Spleen (tissue), 11 donors: ENCODE measurements around the gene CDKN1A. TPM values are rescaled to one million over a fixed set of nuclear protein-coding genes. Genes with fewer than 3 reads are reported as not detected.

ENCODE experiments used
- DNase-seq: peaks from one replicate; pipeline ENCODE4 v3.0.0-alpha.2; 2020
- H3K27ac ChIP-seq, 8 donors: fragments of 200-600 bp; sonication (generic) in 7 of 8; 1 replicate in 4 of 8; 2 replicates in 4 of 8; pipeline versions ENCODE4 v1.5.0 to v1.8.0; 2016 to 2021; ENCODE audit warnings: inconsistent platforms in 4 of 8, mild to moderate bottlenecking in 4 of 8, moderate library complexity in 1 of 8
- H3K27me3 ChIP-seq, 7 donors: fragments of 200-600 bp; sonication (generic) in 6 of 7; replicated peaks in 1 of 7; 1 replicate in 4 of 7; 2 replicates in 3 of 7; pipeline versions ENCODE4 v1.5.0 to v1.8.0; 2016 to 2021; ENCODE audit warnings: inconsistent platforms in 3 of 7, mild to moderate bottlenecking in 1 of 7
- H3K36me3 ChIP-seq, 6 donors: fragments of 200-600 bp; sonication (generic) in 5 of 6; 1 replicate in 4 of 6; 2 replicates in 2 of 6; pipeline versions ENCODE4 v1.5.0 to v1.8.0; 2016 to 2021; ENCODE audit warnings: inconsistent platforms in 2 of 6
- H3K4me1 ChIP-seq, 6 donors: fragments of 200-600 bp; sonication (generic) in 5 of 6; 1 replicate in 3 of 6; 2 replicates in 3 of 6; pipeline versions ENCODE4 v1.5.0 to v1.8.0; 2016 to 2021; ENCODE audit warnings: inconsistent platforms in 3 of 6
- H3K4me3 ChIP-seq, 8 donors: fragments of 200-600 bp; sonication (generic) in 7 of 8; 1 replicate in 4 of 8; 2 replicates in 4 of 8; pipeline versions ENCODE4 v1.5.0 to v1.8.0; 2016 to 2021; ENCODE audit warnings: inconsistent platforms in 4 of 8, mild to moderate bottlenecking in 4 of 8, moderate library complexity in 2 of 8
- H3K9me3 ChIP-seq, 8 donors: fragments of 200-600 bp; sonication (generic) in 7 of 8; 1 replicate in 4 of 8; 2 replicates in 4 of 8; pipeline versions ENCODE4 v1.5.0 to v1.8.0; 2016 to 2021; ENCODE audit warnings: inconsistent platforms in 4 of 8
- POLR2A ChIP-seq, 3 donors: fragments of 450-650 bp; IDR thresholded peaks; one replicate each; pipeline ENCODE4 v1.5.1; 2017; ENCODE audit warnings: antibody characterized with exemption in 3 of 3, mild to moderate bottlenecking in 1 of 3
- POLR2AphosphoS5 ChIP-seq, 3 donors: sonication (generic); formaldehyde crosslinking; IDR thresholded peaks; one replicate each; pipeline ENCODE4 v1.5.1; 2017; ENCODE audit warnings: antibody characterized with exemption in 3 of 3
- WGBS, 5 donors: extraction: QIAGEN DNeasy Blood & Tissue Kit in 3 of 5; methylation state at CpG; one replicate each; pipeline versions ENCODE4 v1.1.5 to v1.1.7; 2013 to 2018; 5-methylcytosine and 5-hydroxymethylcytosine counted together
- intact Hi-C: fragments of 100-400 bp; cut with DNase I; formaldehyde crosslinking; loops from one replicate; pipeline ENCODE4 v1.15.0; 2023; ENCODE audit warnings: low total_unique reads
- polyA plus RNA-seq, 3 donors: library from polyadenylated mRNA; stranded (reverse); fragments of 200-250 nt; gene quantifications; one replicate each; pipeline ENCODE4 v1.2.1, GENCODE V29; 2013
- total RNA-seq, 7 donors: library from RNA; depleted of rRNA in 3 of 7; stranded (reverse); fragments of >200 nt in 3 of 7; fragmentation: NEBNext Ultra II Directional in 4 of 7; extraction: Animal tissue kit (Norgen Biotek cat#: 25700) in 4 of 7; gene quantifications; one replicate each; pipeline versions ENCODE4 v1.1.0 to v1.2.1, GENCODE V29; 2016 to 2021
- TF ChIP-seq, protein P1 (sequence below), 11 experiments: fragments of 200-600 bp in 7 of 11; fragments of 450-650 bp in 4 of 11; sonication (generic) in 4 of 11; IDR thresholded peaks in 8 of 11; conservative IDR thresholded peaks in 3 of 11; 1 replicate in 7 of 11; 2 replicates in 4 of 11; pipeline versions ENCODE4 v1.4.0 to v1.8.0; 2016 to 2021; ENCODE audit warnings: antibody characterized with exemption in 11 of 11, inconsistent platforms in 4 of 11, mild to moderate bottlenecking in 1 of 11
- donor health status: healthy with polysubstance abuse.
- donor health status: DM: no; HTN: no; CAD: no; lungs with moderate emphysema.
- donor health status: DM: no; HTN: no; CAD: no.
- donor health status: Bipolar disorder and iron deficiency.
- donor health status: healthy.
- donor health status: DM: no; HTN: no; CAD: no.
- donor health status: DM: yes; HTN: yes; CAD: no.

Gene CDKN1A
- total and polyA plus RNA-seq, 10 donors = 10.7 to 58.5 (median 28.1) TPM

DNA sequence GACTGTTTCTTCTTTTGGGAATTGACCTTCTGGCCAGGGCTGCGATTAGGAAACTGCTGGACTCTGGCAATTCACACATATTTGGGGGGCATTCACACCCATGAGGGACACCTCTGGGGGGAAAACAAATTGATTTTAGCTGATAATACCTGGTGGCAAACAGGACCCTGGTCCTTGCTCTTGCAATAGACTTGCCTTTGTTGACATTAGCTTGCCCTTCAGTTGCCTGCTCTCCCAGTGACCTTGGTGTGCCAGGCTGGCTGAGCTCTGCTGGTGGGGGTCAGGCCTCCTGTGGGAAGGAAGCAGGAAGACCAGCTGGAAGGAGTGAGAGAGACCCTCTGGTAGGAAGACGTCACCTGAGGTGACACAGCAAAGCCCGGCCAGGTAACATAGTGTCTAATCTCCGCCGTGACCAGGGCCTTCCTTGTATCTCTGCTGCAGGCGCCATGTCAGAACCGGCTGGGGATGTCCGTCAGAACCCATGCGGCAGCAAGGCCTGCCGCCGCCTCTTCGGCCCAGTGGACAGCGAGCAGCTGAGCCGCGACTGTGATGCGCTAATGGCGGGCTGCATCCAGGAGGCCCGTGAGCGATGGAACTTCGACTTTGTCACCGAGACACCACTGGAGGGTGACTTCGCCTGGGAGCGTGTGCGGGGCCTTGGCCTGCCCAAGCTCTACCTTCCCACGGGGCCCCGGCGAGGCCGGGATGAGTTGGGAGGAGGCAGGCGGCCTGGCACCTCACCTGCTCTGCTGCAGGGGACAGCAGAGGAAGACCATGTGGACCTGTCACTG is 5.3 kb downstream of the CDKN1A start:
- no peaks in the 10 kb centered on the region for H3K9me3 ChIP-seq
- TF ChIP-seq POLR2A (IDR thresholded peaks at IDR 0.05) = no peak
- TF ChIP-seq, protein P1, sequence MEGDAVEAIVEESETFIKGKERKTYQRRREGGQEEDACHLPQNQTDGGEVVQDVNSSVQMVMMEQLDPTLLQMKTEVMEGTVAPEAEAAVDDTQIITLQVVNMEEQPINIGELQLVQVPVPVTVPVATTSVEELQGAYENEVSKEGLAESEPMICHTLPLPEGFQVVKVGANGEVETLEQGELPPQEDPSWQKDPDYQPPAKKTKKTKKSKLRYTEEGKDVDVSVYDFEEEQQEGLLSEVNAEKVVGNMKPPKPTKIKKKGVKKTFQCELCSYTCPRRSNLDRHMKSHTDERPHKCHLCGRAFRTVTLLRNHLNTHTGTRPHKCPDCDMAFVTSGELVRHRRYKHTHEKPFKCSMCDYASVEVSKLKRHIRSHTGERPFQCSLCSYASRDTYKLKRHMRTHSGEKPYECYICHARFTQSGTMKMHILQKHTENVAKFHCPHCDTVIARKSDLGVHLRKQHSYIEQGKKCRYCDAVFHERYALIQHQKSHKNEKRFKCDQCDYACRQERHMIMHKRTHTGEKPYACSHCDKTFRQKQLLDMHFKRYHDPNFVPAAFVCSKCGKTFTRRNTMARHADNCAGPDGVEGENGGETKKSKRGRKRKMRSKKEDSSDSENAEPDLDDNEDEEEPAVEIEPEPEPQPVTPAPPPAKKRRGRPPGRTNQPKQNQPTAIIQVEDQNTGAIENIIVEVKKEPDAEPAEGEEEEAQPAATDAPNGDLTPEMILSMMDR (IDR thresholded peaks at IDR 0.05 in 8 of 11, conservative IDR thresholded peaks at IDR 0.05 in 3 of 11) = no peak
- peak in 2 of 3 donors; percentile 43 to 59 for TF ChIP-seq POLR2AphosphoS5 (IDR thresholded peaks at IDR 0.05)
- peak overlapping the region in 4 of 8 donors; percentile 55 to 77 (median 62) for H3K27ac ChIP-seq
- H3K4me1 ChIP-seq = peaks cover 28 to 80% (median 70%) of the 10 kb centered on the region in 6 donors
- intact Hi-C loops = loop anchor here (2.0 kb wide), 1 partner anchor 61 kb away; no protein-coding TSS in a partner anchor
- no peak for DNase-seq
- no peak overlapping the region for H3K4me3 ChIP-seq
- WGBS, 5 donors = 91 to 97% (median 95%) methylated on average over 10 to 29 of the region's 29 CpGs
- peaks cover 0 to 12% (median 0%) of the 10 kb centered on the region in 7 donors for H3K27me3 ChIP-seq
- peaks cover 0 to 55% (median 16%) of the 10 kb centered on the region in 6 donors for H3K36me3 ChIP-seq

DNA sequence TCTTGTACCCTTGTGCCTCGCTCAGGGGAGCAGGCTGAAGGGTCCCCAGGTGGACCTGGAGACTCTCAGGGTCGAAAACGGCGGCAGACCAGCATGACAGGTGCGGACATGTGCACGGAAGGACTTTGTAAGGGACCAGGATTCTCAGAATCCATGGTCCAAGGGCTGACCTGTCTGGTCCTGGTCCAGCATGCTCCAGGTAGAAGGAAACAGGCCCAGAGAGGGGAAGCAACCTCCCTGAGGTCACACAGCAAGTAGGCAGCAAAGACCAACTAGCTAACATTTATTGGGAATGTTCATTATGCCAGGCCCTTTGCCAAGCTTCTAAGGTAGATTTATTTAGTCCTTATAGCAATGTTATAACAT is 5.9 kb downstream of the CDKN1A start:
- intact Hi-C loops = no loop called here
- Histone ChIP-seq H3K27me3 (peaks cover 0 to 7% (median 0%) of the 10 kb centered on the region in 7 donors), H3K4me1 (peaks cover 28 to 74% (median 64%) of the 10 kb centered on the region in 6 donors), H3K27ac (peak overlapping the region in 1 of 8 donors; percentile 77), H3K4me3 (no peak overlapping the region), H3K9me3 (no peaks in the 10 kb centered on the region), H3K36me3 (peaks cover 0 to 55% (median 16%) of the 10 kb centered on the region in 6 donors)
- 93 to 100% (median 98%) methylated on average over 5 to 6 of the region's 6 CpGs for WGBS, 5 donors
- no peak for DNase-seq
- TF ChIP-seq, protein P1 (IDR thresholded peaks at IDR 0.05 in 8 of 11, conservative IDR thresholded peaks at IDR 0.05 in 3 of 11) = no peak
- TF ChIP-seq POLR2AphosphoS5 (IDR thresholded peaks at IDR 0.05) (no peak), POLR2A (IDR thresholded peaks at IDR 0.05) (no peak)

DNA sequence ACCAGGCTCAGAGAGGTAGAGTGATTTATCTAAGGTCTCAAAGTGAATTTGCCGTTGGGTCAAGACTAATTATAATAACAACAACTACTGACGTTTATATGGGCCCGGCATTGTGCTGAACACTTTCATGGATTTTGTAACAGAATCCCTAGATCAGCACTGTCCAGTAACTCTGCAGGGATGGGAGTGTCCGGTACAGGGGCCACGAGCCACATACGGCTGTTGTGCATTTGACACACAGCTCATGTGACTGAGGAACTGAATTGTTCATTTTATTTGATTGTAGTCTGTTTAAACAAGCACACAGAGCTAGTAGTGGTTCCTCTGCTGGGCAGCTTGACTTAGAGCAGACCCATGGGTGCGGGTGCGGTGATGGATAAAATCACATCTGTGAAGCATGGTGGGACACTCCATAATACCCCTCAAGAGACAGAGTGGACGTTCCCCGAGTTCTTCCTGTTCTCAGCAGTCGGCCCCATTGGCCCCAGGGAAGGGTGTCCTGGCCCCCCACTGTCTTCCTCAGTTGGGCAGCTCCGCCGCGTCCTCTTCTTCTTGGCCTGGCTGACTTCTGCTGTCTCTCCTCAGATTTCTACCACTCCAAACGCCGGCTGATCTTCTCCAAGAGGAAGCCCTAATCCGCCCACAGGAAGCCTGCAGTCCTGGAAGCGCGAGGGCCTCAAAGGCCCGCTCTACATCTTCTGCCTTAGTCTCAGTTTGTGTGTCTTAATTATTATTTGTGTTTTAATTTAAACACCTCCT is 6.8 kb downstream of the CDKN1A start:
- intact Hi-C loops = no loop called here
- DNase-seq = no peak
- no peak overlapping the region for H3K4me3 ChIP-seq
- H3K36me3 ChIP-seq = peaks cover 0 to 55% (median 16%) of the 10 kb centered on the region in 6 donors
- H3K9me3 ChIP-seq = no peaks in the 10 kb centered on the region
- H3K27me3 ChIP-seq = no peaks in the 10 kb centered on the region
- 58 to 75% (median 71%) methylated on average over 20 of the region's 20 CpGs for WGBS, 5 donors
- peak overlapping the region in 5 of 8 donors; percentile 10 to 64 (median 41) for H3K27ac ChIP-seq
- TF ChIP-seq, protein P1 (IDR thresholded peaks at IDR 0.05 in 8 of 11, conservative IDR thresholded peaks at IDR 0.05 in 3 of 11) = no peak
- TF ChIP-seq POLR2AphosphoS5 (IDR thresholded peaks at IDR 0.05) (no peak), POLR2A (IDR thresholded peaks at IDR 0.05) (no peak)
- H3K4me1 ChIP-seq = peaks cover 28 to 67% (median 59%) of the 10 kb centered on the region in 6 donors
